Urinary bladder (tissue), 4 donors: ENCODE results near the gene CAPN7. TPM values are rescaled to one million over a fixed set of nuclear protein-coding genes. Genes with fewer than 3 reads are reported as not detected.

Source experiments
- DNase-seq: peaks from one replicate; pipeline ENCODE4 v3.0.0-alpha.2; 2015; ENCODE audit errors: extremely low spot score
- H3K27ac ChIP-seq: one replicate; pipeline ENCODE4 v1.5.1; 2013; ENCODE audit warnings: low read depth, mild to moderate bottlenecking, moderate library complexity
- H3K36me3 ChIP-seq: one replicate; pipeline ENCODE4 v1.6.1; 2013; ENCODE audit warnings: mild to moderate bottlenecking, moderate library complexity; ENCODE audit not compliant: insufficient read depth
- H3K4me1 ChIP-seq: one replicate; pipeline ENCODE4 v1.6.1; 2013; ENCODE audit warnings: mild to moderate bottlenecking, moderate library complexity; ENCODE audit not compliant: insufficient read depth
- H3K4me3 ChIP-seq: one replicate; pipeline ENCODE4 v1.5.1; 2013; ENCODE audit warnings: low read depth, low read length
- WGBS: extraction: QIAGEN DNeasy Blood & Tissue Kit; methylation state at CpG from one replicate; pipeline ENCODE4 v1.1.7; 2013; 5-methylcytosine and 5-hydroxymethylcytosine counted together
- polyA plus RNA-seq: library from polyadenylated mRNA; stranded (reverse); fragments of 200-250 nt; gene quantifications from one replicate; pipeline ENCODE4 v1.2.3, GENCODE V29; 2013
- total RNA-seq: library from RNA; depleted of rRNA; stranded (reverse); fragments of >200 nt; gene quantifications from one replicate; pipeline ENCODE4 v1.2.3, GENCODE V29; 2014
- donor health status: healthy with polysubstance abuse.
- donor health status: healthy.

Gene CAPN7
- total and polyA plus RNA-seq, 2 donors = 25.1 to 87.7 TPM

- DNase-seq = no peak
- Histone ChIP-seq H3K4me1 (peaks cover 2% of the 10 kb centered on the region), H3K36me3 (no peaks in the 10 kb centered on the region)
These were observed 5.9 kb downstream of the CAPN7 start for GRCh38 chr3:15211937-15212336.

GRCh38 chr3:15214758-15215157, 8.7 kb downstream of the CAPN7 start:
- WGBS = 98% methylated on average over 1 of the region's 1 CpG
- no peak overlapping the region for H3K27ac ChIP-seq
- H3K36me3 ChIP-seq = peaks cover 3% of the 10 kb centered on the region
- no peaks in the 10 kb centered on the region for H3K4me1 ChIP-seq
- no peak overlapping the region for H3K4me3 ChIP-seq
- DNase-seq = no peak

More at GRCh38 chr3:15211937-15212336, 5.9 kb downstream of the CAPN7 start:
- Histone ChIP-seq H3K27ac (no peak overlapping the region), H3K4me3 (no peak overlapping the region)

GRCh38 chr3:15215996-15216395, 9.9 kb downstream of the CAPN7 start:
- Histone ChIP-seq H3K27ac (no peak overlapping the region), H3K36me3 (peaks cover 3% of the 10 kb centered on the region), H3K4me1 (no peaks in the 10 kb centered on the region), H3K4me3 (no peak overlapping the region)
- 80% methylated on average over 2 of the region's 2 CpGs for whole genome bisulfite sequencing
- no peak for DNase-seq

- WGBS = 96% methylated on average over 1 of the region's 1 CpG
- H3K4me3 ChIP-seq = no peak overlapping the region
- no peak overlapping the region for H3K27ac ChIP-seq
- DNase-seq = no peak
- no peaks in the 10 kb centered on the region for H3K4me1 ChIP-seq
- peaks cover 3% of the 10 kb centered on the region for H3K36me3 ChIP-seq
These were observed 10.5 kb downstream of the CAPN7 start for GRCh38 chr3:15216501-15216900.

- DNase-seq = no peak
- WGBS = 96% methylated on average over 4 of the region's 4 CpGs
- H3K36me3 ChIP-seq = peaks cover 5% of the 10 kb centered on the region
- H3K27ac ChIP-seq = no peak overlapping the region
- H3K4me1 ChIP-seq = no peaks in the 10 kb centered on the region
- no peak overlapping the region for H3K4me3 ChIP-seq
These were observed 11.1 kb downstream of the CAPN7 start for GRCh38 chr3:15217011-15217671.

GRCh38 chr3:15217841-15218267, 11.8 kb downstream of the CAPN7 start:
- 84% methylated on average over 2 of the region's 2 CpGs for WGBS

GRCh38 chr3:15218689-15219088, 12.6 kb downstream of the CAPN7 start:
- Histone ChIP-seq H3K4me3 (no peak overlapping the region), H3K36me3 (peaks cover 8% of the 10 kb centered on the region), H3K27ac (no peak overlapping the region), H3K4me1 (no peaks in the 10 kb centered on the region)
- DNase-seq = no peak

More at GRCh38 chr3:15217841-15218267, 11.8 kb downstream of the CAPN7 start:
- Histone ChIP-seq H3K27ac (no peak overlapping the region), H3K4me3 (no peak overlapping the region), H3K4me1 (no peaks in the 10 kb centered on the region), H3K36me3 (peaks cover 7% of the 10 kb centered on the region)
- DNase-seq = no peak

- no peak for DNase-seq
- WGBS = 95% methylated on average over 8 of the region's 8 CpGs
- H3K4me3 ChIP-seq = no peak overlapping the region
- no peaks in the 10 kb centered on the region for H3K4me1 ChIP-seq
- no peak overlapping the region for H3K27ac ChIP-seq
- H3K36me3 ChIP-seq = peaks cover 8% of the 10 kb centered on the region
These were observed 14.0 kb downstream of the CAPN7 start for GRCh38 chr3:15220056-15220455.

- Histone ChIP-seq H3K4me1 (no peaks in the 10 kb centered on the region), H3K27ac (no peak overlapping the region), H3K36me3 (peaks cover 8% of the 10 kb centered on the region), H3K4me3 (no peak overlapping the region)
- no peak for DNase-seq
- WGBS = 99% methylated on average over 2 of the region's 2 CpGs
These were observed 14.6 kb downstream of the CAPN7 start for GRCh38 chr3:15220661-15221060.

GRCh38 chr3:15221574-15222217, 15.7 kb downstream of the CAPN7 start:
- WGBS = 87% methylated on average over 11 of the region's 11 CpGs
- DNase-seq = no peak
- Histone ChIP-seq H3K4me1 (no peaks in the 10 kb centered on the region), H3K36me3 (peaks cover 8% of the 10 kb centered on the region), H3K27ac (no peak overlapping the region), H3K4me3 (no peak overlapping the region)

GRCh38 chr3:15223685-15224572, 17.9 kb downstream of the CAPN7 start:
- Histone ChIP-seq H3K27ac (no peak overlapping the region), H3K36me3 (peaks cover 7% of the 10 kb centered on the region), H3K4me1 (no peaks in the 10 kb centered on the region), H3K4me3 (no peak overlapping the region)
- DNase-seq = no peak
- WGBS = 84% methylated on average over 7 of the region's 7 CpGs

- 95% methylated on average over 1 of the region's 1 CpG for WGBS
- Histone ChIP-seq H3K27ac (no peak overlapping the region), H3K36me3 (peaks cover 1% of the 10 kb centered on the region), H3K4me3 (no peak overlapping the region), H3K4me1 (no peaks in the 10 kb centered on the region)
- no peak for DNase-seq
These were observed 22.1 kb downstream of the CAPN7 start for GRCh38 chr3:15228147-15228546.

- DNase-seq = no peak
- H3K4me3 ChIP-seq = no peak overlapping the region
- H3K36me3 ChIP-seq = no peaks in the 10 kb centered on the region
These were observed 23.2 kb downstream of the CAPN7 start for GRCh38 chr3:15229262-15229661.

GRCh38 chr3:15241341-15241740, 35.3 kb downstream of the CAPN7 start:
- 98% methylated on average over 1 of the region's 1 CpG for WGBS
- Histone ChIP-seq H3K36me3 (peaks cover 5% of the 10 kb centered on the region), H3K4me3 (no peak overlapping the region), H3K4me1 (no peaks in the 10 kb centered on the region), H3K27ac (no peak overlapping the region)
- no peak for DNase-seq

More at GRCh38 chr3:15229262-15229661, 23.2 kb downstream of the CAPN7 start:
- Histone ChIP-seq H3K27ac (no peak overlapping the region), H3K4me1 (no peaks in the 10 kb centered on the region)
- WGBS = 97% methylated on average over 4 of the region's 4 CpGs
